ENCODE measurements around the gene PROC. TPM values are rescaled to one million over a fixed set of nuclear protein-coding genes. Genes with fewer than 3 reads are reported as not detected.
"Not testable (repeated sequence)": the region's sequence is repeated elsewhere in the genome, so short reads cannot be mapped to it uniquely, and the experiment has no call there.

PROC gene
- polyA plus RNA-seq, 4 donors: 1.5 to 6.4 (median 3.6) TPM

- DNase-seq (ENCODE audit: low read depth in 4 of 4, low spot score in 3 of 4): no peak
These were observed 25.2 kb upstream of the PROC start for GRCh38 chr2:127392828-127393578.

- DNase-seq (ENCODE audit: low read depth in 4 of 4, low spot score in 3 of 4): no peak
These were observed 23.7 kb upstream of the PROC start for GRCh38 chr2:127394492-127394891.

GRCh38 chr2:127397568-127398238 is 20.5 kb upstream of the PROC start:
- DNase-seq (ENCODE audit: low read depth in 4 of 4, low spot score in 3 of 4): no peak

- no peak for DNase-seq (ENCODE audit: low read depth in 4 of 4, low spot score in 3 of 4)
These were observed 20.0 kb upstream of the PROC start for GRCh38 chr2:127398239-127398590.

GRCh38 chr2:127400533-127400896 is 17.7 kb upstream of the PROC start:
- DNase-seq (ENCODE audit: low read depth in 4 of 4, low spot score in 3 of 4): no peak

- no peak for DNase-seq (ENCODE audit: low read depth in 4 of 4, low spot score in 3 of 4)
These were observed 17.1 kb upstream of the PROC start for GRCh38 chr2:127400897-127401756.

- DNase-seq (ENCODE audit: low read depth in 4 of 4, low spot score in 3 of 4): no peak
These were observed 16.2 kb upstream of the PROC start for GRCh38 chr2:127401757-127402695.

GRCh38 chr2:127403460-127403859 is 14.8 kb upstream of the PROC start:
- DNase-seq (ENCODE audit: low read depth in 4 of 4, low spot score in 3 of 4): no peak

- DNase-seq (ENCODE audit: low read depth in 4 of 4, low spot score in 3 of 4): no peak
These were observed 13.6 kb upstream of the PROC start for GRCh38 chr2:127404466-127405254.

- no peak for DNase-seq (ENCODE audit: low read depth in 4 of 4, low spot score in 3 of 4)
These were observed 13.0 kb upstream of the PROC start for GRCh38 chr2:127405255-127405610.

- no peak for DNase-seq (ENCODE audit: low read depth in 4 of 4, low spot score in 3 of 4)
These were observed 11.8 kb upstream of the PROC start for GRCh38 chr2:127406454-127406853.

- DNase-seq (ENCODE audit: low read depth in 4 of 4, low spot score in 3 of 4): no peak
These were observed 11.1 kb upstream of the PROC start for GRCh38 chr2:127407091-127407490.

GRCh38 chr2:127407661-127408003 is 10.6 kb upstream of the PROC start:
- DNase-seq (ENCODE audit: low read depth in 4 of 4, low spot score in 3 of 4): no peak

GRCh38 chr2:127408004-127408806 is 10.0 kb upstream of the PROC start:
- peak; percentile 75 to 78 (median 77) for DNase-seq (ENCODE audit: low read depth in 4 of 4, low spot score in 3 of 4)

GRCh38 chr2:127408807-127409099 is 9.5 kb upstream of the PROC start:
- DNase-seq (ENCODE audit: low read depth in 4 of 4, low spot score in 3 of 4): no peak

GRCh38 chr2:127409716-127410115 is 8.5 kb upstream of the PROC start:
- DNase-seq (ENCODE audit: low read depth in 4 of 4, low spot score in 3 of 4): not testable (repeated sequence)

- DNase-seq (ENCODE audit: low read depth in 4 of 4, low spot score in 3 of 4): no peak
These were observed 7.2 kb upstream of the PROC start for GRCh38 chr2:127410871-127411652.

- DNase-seq (ENCODE audit: low read depth in 4 of 4, low spot score in 3 of 4): no peak
These were observed 6.4 kb upstream of the PROC start for GRCh38 chr2:127411653-127412369.

Data from right renal pelvis (tissue), 4 donors.